GM23338 (cell line): ENCODE results near the gene RGS6. TPM values are rescaled to one million over a fixed set of nuclear protein-coding genes. Genes with fewer than 3 reads are reported as not detected.

Source experiments
- ATAC-seq: fragments of 200-7000 bp; cut with Tn5 transposase; 3 replicates; pipeline ENCODE4 v1.9.1; 2020
- DNase-seq: peaks from one replicate; pipeline ENCODE4 v3.0.0-alpha.2; 2015; ENCODE audit warnings: low spot score
- H2AFZ ChIP-seq: fragments of 200-600 bp; sonication (generic); 2 replicates; pipeline ENCODE4 v1.8.0; 2016; ENCODE audit warnings: antibody characterized with exemption, mild to moderate bottlenecking, moderate library complexity
- H3F3A ChIP-seq: fragments of 200-600 bp; sonication (generic); replicated peaks from 2 replicates; pipeline ENCODE4 v1.8.0; 2017; ENCODE audit warnings: antibody characterized with exemption, mixed run types, low read depth
- H3K27ac ChIP-seq: fragments of 200-600 bp; sonication (generic); 2 replicates; pipeline ENCODE4 v1.6.1; 2016; ENCODE audit warnings: low read depth
- H3K27me3 ChIP-seq: fragments of 200-600 bp; sonication (generic); 2 replicates; pipeline ENCODE4 v1.8.0; 2016; ENCODE audit warnings: mild to moderate bottlenecking, mixed run types, moderate library complexity; ENCODE audit not compliant: insufficient read depth
- H3K36me3 ChIP-seq: fragments of 200-600 bp; sonication (generic); 2 replicates; pipeline ENCODE4 v1.8.0; 2016; ENCODE audit warnings: mild to moderate bottlenecking; ENCODE audit not compliant: insufficient read depth
- H3K4me1 ChIP-seq: fragments of 200-600 bp; sonication (generic); 2 replicates; pipeline ENCODE4 v1.8.0; 2016; ENCODE audit warnings: mild to moderate bottlenecking, moderate library complexity; ENCODE audit not compliant: insufficient read depth
- H3K4me2 ChIP-seq: fragments of 200-600 bp; sonication (generic); 2 replicates; pipeline ENCODE4 v1.7.1; 2017; ENCODE audit warnings: mixed run types
- H3K4me3 ChIP-seq: fragments of 200-600 bp; sonication (generic); 2 replicates; pipeline ENCODE4 v1.6.1; 2016; ENCODE audit warnings: mixed run types
- H3K79me2 ChIP-seq: fragments of 200-600 bp; sonication (generic); replicated peaks from 2 replicates; pipeline ENCODE4 v1.8.0; 2017; ENCODE audit warnings: mild to moderate bottlenecking; ENCODE audit not compliant: insufficient read depth
- H3K9me2 ChIP-seq: fragments of 200-600 bp; sonication (generic); 2 replicates; pipeline ENCODE4 v1.8.0; 2017; ENCODE audit not compliant: insufficient read depth
- H4K20me1 ChIP-seq: fragments of 200-600 bp; sonication (generic); replicated peaks from 2 replicates; pipeline ENCODE4 v1.8.0; 2017; ENCODE audit warnings: mild to moderate bottlenecking; ENCODE audit not compliant: insufficient read depth
- H3K27ac Mint-ChIP-seq: 2 replicates; pipeline ENCODE4 v1.8.0; 2020; ENCODE audit warnings: inconsistent platforms, mild to moderate bottlenecking, moderate library complexity, mixed read lengths
- H3K27me3 Mint-ChIP-seq: 3 replicates; pipeline ENCODE4 v1.8.0; 2022; ENCODE audit warnings: low read depth, mild to moderate bottlenecking, moderate library complexity, mixed read lengths, inconsistent platforms; ENCODE audit not compliant: insufficient read depth, poor library complexity
- H3K36me3 Mint-ChIP-seq: 3 replicates; pipeline ENCODE4 v1.8.0; 2021; ENCODE audit warnings: low read depth, mild to moderate bottlenecking, inconsistent platforms, moderate library complexity, mixed read lengths
- H3K4me1 Mint-ChIP-seq: 3 replicates; pipeline ENCODE4 v1.8.0; 2020; ENCODE audit warnings: mild to moderate bottlenecking, inconsistent platforms, mixed read lengths
- H3K4me3 Mint-ChIP-seq: 3 replicates; pipeline ENCODE4 v1.8.0; 2021; ENCODE audit warnings: moderate library complexity, mild to moderate bottlenecking, inconsistent platforms, mixed read lengths
- H3K9me3 Mint-ChIP-seq: 3 replicates; pipeline ENCODE4 v1.8.0; 2020; ENCODE audit warnings: moderate library complexity, mild to moderate bottlenecking, inconsistent platforms, mixed read lengths
- CREB1 ChIP-seq: fragments of 250-450 bp; sonication (Bioruptor Pico); IDR thresholded peaks from 2 replicates; pipeline ENCODE4 v1.5.0; 2020; ENCODE audit warnings: low read depth, mild to moderate bottlenecking, moderate library complexity
- EZH2 ChIP-seq: fragments of 200-600 bp; sonication (generic); IDR thresholded peaks from one replicate; pipeline ENCODE4 v1.8.0; 2017; ENCODE audit warnings: antibody characterized with exemption, mild to moderate bottlenecking, low read depth; ENCODE audit not compliant: unreplicated experiment
- EZH2phosphoT487 ChIP-seq: fragments of 200-600 bp; sonication (generic); IDR thresholded peaks from one replicate; pipeline ENCODE4 v1.8.1; 2018; ENCODE audit warnings: antibody characterized with exemption; ENCODE audit not compliant: unreplicated experiment
- JUNB ChIP-seq: IDR thresholded peaks from one replicate; pipeline ENCODE4 v1.6.1; 2016; ENCODE audit warnings: antibody characterized with exemption; ENCODE audit not compliant: unreplicated experiment
- POLR2AphosphoS5 ChIP-seq: IDR thresholded peaks from 2 replicates; pipeline ENCODE4 v1.6.1; 2016; ENCODE audit warnings: antibody characterized with exemption, low read depth
- STAT1 ChIP-seq: IDR thresholded peaks from one replicate; pipeline ENCODE4 v1.6.1; 2016; ENCODE audit warnings: antibody characterized with exemption; ENCODE audit not compliant: unreplicated experiment
- ZNF114 ChIP-seq: fragments of 250-450 bp; sonication (Bioruptor Pico); IDR thresholded peaks from 2 replicates; pipeline ENCODE4 v1.5.0; 2020; ENCODE audit warnings: mild to moderate bottlenecking, moderate library complexity
- polyA plus RNA-seq: library from polyadenylated mRNA; unstranded; fragments of >200 nt; fragmentation: Nextera tagmentation; extraction: Ambion mirVana; gene quantifications from 2 replicates; pipeline ENCODE4 v1.2.1, GENCODE V29; 2016
- total RNA-seq: library from RNA; depleted of rRNA; stranded (reverse); fragments of >200 nt; shearing (Covaris generic); gene quantifications from 2 replicates; pipeline ENCODE4 v1.2.3, GENCODE V29; 2014
- TF ChIP-seq, protein P1 (sequence below), 2 experiments: fragments of 200-600 bp in 1 of 2; sonication (generic) in 1 of 2; conservative IDR thresholded peaks; 2 replicates each; pipeline versions ENCODE4 v1.5.1 to v1.6.1; 2016 to 2017; ENCODE audit warnings: antibody characterized with exemption in 2 of 2, low read depth in 2 of 2, mild to moderate bottlenecking in 2 of 2, moderate library complexity in 1 of 2
- TF ChIP-seq, protein P2 (sequence below): IDR thresholded peaks from 2 replicates; pipeline ENCODE4 v1.6.1; 2016; ENCODE audit warnings: antibody characterized with exemption

The RGS6 gene
- total and polyA plus RNA-seq, 2 experiments from 2014 or later: 0.66 to 0.83 TPM

DNA sequence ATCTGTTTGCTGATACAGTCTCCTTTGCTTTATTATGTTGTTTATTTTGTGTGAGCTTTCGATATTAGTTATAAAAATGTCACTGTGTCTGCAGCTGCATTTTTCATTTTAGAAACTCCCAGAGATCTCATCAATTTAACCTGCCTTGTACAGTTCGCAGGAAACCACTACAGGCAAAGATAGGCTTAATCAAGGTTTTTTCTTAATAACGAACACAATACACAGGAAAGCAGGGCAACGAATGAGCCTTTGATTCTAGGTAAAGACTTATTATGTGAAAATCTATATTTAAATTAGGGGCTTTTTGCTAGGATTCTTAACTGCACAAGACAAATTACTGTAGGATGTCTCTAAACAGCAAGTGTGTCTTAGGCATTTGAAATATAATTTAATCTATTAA is 191.9 kb downstream of the RGS6 start:
- Mint-ChIP-seq H3K4me3 (no peak overlapping the region), H3K9me3 (no peaks in the 10 kb centered on the region), H3K4me1 (no peaks in the 10 kb centered on the region), H3K27ac (no peak overlapping the region), H3K27me3 (no peaks in the 10 kb centered on the region), H3K36me3 (no peaks in the 10 kb centered on the region)
- Histone ChIP-seq H3K79me2 (no peaks in the 10 kb centered on the region), H2AFZ (no peak overlapping the region), H3K36me3 (no peaks in the 10 kb centered on the region), H4K20me1 (no peaks in the 10 kb centered on the region), H3K4me2 (no peak overlapping the region), H3K27ac (no peak overlapping the region), H3F3A (no peaks in the 10 kb centered on the region), H3K27me3 (no peaks in the 10 kb centered on the region), H3K4me3 (no peak overlapping the region), H3K4me1 (no peaks in the 10 kb centered on the region), H3K9me2 (no peaks in the 10 kb centered on the region)
- ATAC-seq (no peak), DNase-seq (no peak)
- TF ChIP-seq CREB1 (CRISPR knock-in tag): no peak
- TF ChIP-seq ZNF114 (CRISPR knock-in tag): no peak
- TF ChIP-seq, protein P1, sequence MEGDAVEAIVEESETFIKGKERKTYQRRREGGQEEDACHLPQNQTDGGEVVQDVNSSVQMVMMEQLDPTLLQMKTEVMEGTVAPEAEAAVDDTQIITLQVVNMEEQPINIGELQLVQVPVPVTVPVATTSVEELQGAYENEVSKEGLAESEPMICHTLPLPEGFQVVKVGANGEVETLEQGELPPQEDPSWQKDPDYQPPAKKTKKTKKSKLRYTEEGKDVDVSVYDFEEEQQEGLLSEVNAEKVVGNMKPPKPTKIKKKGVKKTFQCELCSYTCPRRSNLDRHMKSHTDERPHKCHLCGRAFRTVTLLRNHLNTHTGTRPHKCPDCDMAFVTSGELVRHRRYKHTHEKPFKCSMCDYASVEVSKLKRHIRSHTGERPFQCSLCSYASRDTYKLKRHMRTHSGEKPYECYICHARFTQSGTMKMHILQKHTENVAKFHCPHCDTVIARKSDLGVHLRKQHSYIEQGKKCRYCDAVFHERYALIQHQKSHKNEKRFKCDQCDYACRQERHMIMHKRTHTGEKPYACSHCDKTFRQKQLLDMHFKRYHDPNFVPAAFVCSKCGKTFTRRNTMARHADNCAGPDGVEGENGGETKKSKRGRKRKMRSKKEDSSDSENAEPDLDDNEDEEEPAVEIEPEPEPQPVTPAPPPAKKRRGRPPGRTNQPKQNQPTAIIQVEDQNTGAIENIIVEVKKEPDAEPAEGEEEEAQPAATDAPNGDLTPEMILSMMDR (conservative IDR thresholded peaks at IDR 0.05; ENCODE audit: low read depth in 2 of 2): no peak
- TF ChIP-seq POLR2AphosphoS5: no peak
- TF ChIP-seq, protein P2, sequence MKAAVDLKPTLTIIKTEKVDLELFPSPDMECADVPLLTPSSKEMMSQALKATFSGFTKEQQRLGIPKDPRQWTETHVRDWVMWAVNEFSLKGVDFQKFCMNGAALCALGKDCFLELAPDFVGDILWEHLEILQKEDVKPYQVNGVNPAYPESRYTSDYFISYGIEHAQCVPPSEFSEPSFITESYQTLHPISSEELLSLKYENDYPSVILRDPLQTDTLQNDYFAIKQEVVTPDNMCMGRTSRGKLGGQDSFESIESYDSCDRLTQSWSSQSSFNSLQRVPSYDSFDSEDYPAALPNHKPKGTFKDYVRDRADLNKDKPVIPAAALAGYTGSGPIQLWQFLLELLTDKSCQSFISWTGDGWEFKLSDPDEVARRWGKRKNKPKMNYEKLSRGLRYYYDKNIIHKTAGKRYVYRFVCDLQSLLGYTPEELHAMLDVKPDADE: no peak
- TF ChIP-seq EZH2phosphoT487: no peak

DNA sequence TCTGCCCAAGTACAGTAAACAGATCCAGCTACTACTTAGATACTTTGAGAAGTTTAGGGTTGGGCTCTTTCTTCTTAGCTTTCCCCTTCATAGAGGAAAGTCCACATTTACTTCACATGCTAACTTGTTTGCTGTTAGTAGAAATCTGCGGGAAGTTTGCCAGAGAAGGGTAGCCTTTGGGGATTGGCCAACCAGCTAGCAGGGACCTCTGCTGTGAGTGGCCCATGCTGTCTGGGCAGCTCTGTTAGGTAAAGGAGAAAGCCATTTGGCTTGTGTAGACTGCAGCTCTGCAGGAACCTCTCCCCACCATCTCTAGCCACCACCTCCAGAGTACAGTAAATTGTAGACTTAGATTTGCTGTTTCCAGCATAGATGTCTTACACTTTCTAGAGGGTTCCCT is 193.9 kb downstream of the RGS6 start:
- H4K20me1 ChIP-seq: no peaks in the 10 kb centered on the region
- Mint-ChIP-seq H3K9me3 (no peaks in the 10 kb centered on the region), H3K4me1 (no peaks in the 10 kb centered on the region), H3K36me3 (no peaks in the 10 kb centered on the region), H3K4me3 (no peak overlapping the region), H3K27ac (no peak overlapping the region), H3K27me3 (no peaks in the 10 kb centered on the region)
- no peaks in the 10 kb centered on the region for H3F3A ChIP-seq
- no peak overlapping the region for H3K27ac ChIP-seq
- no peaks in the 10 kb centered on the region for H3K9me2 ChIP-seq
- H3K4me2 ChIP-seq: no peak overlapping the region
- H3K4me1 ChIP-seq: no peaks in the 10 kb centered on the region
- no peaks in the 10 kb centered on the region for H3K79me2 ChIP-seq
- no peak overlapping the region for H2AFZ ChIP-seq
- H3K27me3 ChIP-seq: no peaks in the 10 kb centered on the region
- ATAC-seq (no peak), DNase-seq (no peak)
- H3K36me3 ChIP-seq: no peaks in the 10 kb centered on the region
- H3K4me3 ChIP-seq: no peak overlapping the region
- no peak for TF ChIP-seq EZH2phosphoT487
- no peak for TF ChIP-seq STAT1
- no peak for TF ChIP-seq CREB1 (CRISPR knock-in tag)
- TF ChIP-seq, protein P2: no peak
- TF ChIP-seq, protein P1 (conservative IDR thresholded peaks at IDR 0.05; ENCODE audit: low read depth in 2 of 2): no peak
- TF ChIP-seq POLR2AphosphoS5: no peak
- TF ChIP-seq JUNB: no peak
- no peak for TF ChIP-seq EZH2
